ENCODE data around the gene CHCHD3.
"Not testable (repeated sequence)": the region's sequence is repeated elsewhere in the genome, so short reads cannot be mapped to it uniquely, and the experiment has no call there.

DNA sequence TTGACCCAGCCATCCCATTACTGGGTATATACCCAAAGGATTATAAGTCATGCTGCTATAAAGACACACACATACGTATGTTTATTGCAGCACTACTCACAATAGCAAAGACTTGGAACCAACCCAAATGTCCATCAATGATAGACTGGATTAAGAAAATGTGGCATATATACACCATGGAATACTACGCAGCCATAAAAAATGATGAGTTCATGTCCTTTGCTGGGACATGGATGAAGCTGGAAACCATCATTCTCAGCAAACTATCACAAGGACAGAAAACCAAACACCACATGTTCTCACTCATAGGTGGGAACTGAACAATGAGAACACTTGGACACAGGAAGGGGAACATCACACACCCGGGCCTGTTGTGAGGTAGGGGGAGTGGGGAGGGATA lies 179.6 kb downstream of the CHCHD3 start:
- TF ChIP-seq, protein P1, sequence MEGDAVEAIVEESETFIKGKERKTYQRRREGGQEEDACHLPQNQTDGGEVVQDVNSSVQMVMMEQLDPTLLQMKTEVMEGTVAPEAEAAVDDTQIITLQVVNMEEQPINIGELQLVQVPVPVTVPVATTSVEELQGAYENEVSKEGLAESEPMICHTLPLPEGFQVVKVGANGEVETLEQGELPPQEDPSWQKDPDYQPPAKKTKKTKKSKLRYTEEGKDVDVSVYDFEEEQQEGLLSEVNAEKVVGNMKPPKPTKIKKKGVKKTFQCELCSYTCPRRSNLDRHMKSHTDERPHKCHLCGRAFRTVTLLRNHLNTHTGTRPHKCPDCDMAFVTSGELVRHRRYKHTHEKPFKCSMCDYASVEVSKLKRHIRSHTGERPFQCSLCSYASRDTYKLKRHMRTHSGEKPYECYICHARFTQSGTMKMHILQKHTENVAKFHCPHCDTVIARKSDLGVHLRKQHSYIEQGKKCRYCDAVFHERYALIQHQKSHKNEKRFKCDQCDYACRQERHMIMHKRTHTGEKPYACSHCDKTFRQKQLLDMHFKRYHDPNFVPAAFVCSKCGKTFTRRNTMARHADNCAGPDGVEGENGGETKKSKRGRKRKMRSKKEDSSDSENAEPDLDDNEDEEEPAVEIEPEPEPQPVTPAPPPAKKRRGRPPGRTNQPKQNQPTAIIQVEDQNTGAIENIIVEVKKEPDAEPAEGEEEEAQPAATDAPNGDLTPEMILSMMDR (conservative IDR thresholded peaks at IDR 0.05 in 1 of 2, IDR thresholded peaks at IDR 0.05 in 1 of 2; ENCODE audit: low read depth in 1 of 2, low read length in 2 of 2) = not testable (repeated sequence)
- TF ChIP-seq EZH2 (IDR thresholded peaks at IDR 0.05; ENCODE audit: low read length, missing control alignments) = not testable (repeated sequence)
